Stimulated activated CD8-positive, alpha-beta memory T cell treated with anti-CD3 and anti-CD28 coated beads, Interleukin-12 subunit alpha, Interleukin-12 subunit beta, amount 100 ng/mL, for 24 hours (primary cell): ENCODE results near the gene BTBD7.
A peak's percentile ranks its signal among the peaks of the same experiment; 100 is the strongest.
"Not testable (repeated sequence)": the region's sequence is repeated elsewhere in the genome, so short reads cannot be mapped to it uniquely, and the experiment has no call there.

Experiments used
- DNase-seq: peaks from one replicate; pipeline ENCODE4 v3.0.0-alpha.2; 2020; ENCODE audit errors: extremely low read depth

The BTBD7 gene

DNA sequence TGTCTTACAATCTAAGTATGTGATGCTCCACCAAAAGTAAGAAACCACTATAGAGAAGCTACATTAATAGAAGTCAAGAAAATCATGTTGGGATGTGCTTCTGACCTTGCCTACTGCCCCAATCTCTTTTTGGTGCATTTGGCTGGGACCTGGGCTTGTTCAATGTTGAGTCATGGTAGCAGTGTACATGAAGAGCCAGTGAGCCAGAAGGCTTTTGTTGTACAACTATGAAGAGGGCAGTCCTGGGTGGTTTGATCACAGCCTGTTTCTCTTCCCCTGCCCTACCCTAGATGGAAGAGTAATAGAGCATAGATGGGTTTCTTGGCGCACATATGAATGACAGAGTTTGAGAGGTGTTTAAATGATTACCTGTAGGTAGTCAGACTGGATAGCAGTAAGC is 69.4 kb downstream of the BTBD7 start:
- DNase-seq = no peak

DNA sequence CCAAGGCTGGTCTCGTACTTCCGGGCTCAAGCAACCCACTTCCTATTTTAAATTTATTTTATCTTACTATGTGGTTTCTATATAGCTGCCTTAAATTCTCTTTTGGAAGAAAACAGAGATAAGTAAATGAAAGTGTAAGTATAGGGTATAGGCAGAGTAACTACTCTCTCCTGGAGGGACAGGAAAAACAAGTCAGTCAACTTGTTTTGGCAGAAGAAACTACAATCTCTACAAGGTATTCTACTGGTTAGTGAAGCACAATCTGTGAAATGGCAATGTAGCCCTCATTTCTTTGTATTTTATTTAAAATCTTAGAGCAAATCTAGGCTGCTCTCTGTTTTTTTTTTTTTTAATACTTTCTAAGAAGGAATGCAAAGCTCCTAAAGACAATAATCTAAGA is 70.4 kb downstream of the BTBD7 start:
- no peak for DNase-seq

DNA sequence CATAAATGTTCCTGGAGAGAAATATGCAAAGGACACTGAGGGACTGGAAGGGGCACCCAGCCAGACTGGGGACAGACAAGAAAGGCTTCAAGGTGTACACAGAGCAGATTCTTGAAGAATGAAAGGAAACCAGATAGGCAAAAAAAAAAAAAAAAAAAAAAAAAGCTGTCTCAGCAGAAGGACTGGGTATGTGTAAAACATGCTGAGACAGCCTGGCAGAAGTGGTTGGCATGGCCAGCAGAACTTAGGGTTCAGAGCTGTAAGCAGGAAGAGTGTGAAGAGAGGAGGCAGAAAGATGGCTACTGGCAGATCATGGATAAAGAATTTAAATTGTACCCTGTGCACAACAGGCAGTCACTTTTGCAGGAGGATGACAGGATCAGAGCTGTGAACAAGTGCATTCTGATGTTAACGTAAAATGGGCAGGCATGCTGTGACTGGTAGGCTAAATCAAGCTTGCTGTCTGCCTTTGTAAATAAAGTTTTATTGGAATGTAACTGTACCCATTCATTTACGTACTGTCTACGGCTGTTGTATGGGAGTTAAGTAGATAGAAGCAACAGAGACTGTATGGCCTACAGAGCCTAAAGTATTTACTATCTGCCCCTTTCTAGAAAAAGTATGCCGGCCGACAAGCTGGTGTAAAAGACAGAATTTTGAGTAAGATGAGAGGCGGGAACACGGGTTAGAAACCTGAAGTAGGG is 83.6 kb downstream of the BTBD7 start:
- no peak for DNase-seq

DNA sequence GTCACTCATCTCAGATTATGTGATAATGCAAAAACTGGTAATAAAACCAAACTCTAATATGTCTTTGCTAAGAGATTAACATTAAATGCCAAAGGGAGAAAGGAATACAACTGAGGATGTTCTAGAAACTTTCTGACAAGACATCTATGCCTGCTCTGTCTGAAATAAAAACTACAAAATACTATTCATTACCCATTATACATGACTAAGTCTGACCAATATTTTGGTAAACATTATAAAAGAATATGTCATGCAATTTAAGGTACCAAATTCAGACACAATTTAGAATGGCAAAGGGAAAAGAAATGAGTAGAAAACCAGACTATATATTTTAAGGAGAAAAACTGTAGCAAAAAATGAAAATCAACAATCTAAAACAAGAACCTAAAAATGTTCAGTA is 86.3 kb downstream of the BTBD7 start:
- DNase-seq = no peak

DNA sequence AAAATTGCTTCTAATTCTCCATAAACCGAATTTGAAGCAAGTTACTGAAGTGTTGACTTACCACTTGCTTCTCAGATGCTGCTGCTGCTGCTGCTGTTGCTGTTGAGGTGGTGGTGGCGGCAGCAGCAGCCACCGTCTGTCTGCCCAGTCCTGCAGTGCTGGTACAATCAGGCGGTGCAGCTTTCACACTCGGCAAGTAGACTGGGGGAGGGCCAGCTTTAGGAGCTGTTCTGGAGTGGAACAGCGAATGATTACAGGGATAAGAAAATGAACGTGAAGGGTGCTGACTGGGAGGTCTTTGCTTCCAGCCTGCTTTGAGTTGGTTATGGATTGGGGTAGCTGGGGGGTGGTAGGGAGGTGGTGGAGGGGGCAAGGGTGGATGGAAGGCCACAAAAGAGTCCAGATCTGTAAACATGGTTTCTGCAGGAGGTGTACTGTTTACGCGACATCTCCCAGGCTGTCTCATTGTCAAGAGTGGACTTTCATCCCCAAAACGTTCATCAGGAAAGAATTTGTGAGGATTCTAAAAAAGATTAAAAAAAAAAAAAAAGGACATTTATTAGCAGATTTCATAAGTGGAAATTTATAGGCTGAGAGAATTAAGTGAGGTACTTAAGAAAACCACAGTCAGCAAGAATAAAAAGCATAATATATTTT is 86.9 kb downstream of the BTBD7 start:
- DNase-seq = no peak

DNA sequence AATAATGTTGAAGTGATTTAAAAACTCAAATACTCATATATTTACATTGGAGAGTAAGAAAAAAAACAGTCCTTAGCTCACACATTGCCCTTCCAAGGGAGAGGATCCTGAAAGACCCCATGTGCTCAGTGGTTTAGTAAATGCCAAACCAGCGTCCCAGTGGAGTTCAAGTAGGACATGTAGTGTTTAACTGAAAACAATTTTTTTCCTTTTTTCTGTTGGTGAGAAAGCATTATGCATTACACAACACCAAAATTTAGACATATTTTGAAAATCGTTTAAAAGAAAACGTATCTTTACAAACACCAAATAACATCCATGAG is 92.2 kb downstream of the BTBD7 start:
- no peak for DNase-seq

DNA sequence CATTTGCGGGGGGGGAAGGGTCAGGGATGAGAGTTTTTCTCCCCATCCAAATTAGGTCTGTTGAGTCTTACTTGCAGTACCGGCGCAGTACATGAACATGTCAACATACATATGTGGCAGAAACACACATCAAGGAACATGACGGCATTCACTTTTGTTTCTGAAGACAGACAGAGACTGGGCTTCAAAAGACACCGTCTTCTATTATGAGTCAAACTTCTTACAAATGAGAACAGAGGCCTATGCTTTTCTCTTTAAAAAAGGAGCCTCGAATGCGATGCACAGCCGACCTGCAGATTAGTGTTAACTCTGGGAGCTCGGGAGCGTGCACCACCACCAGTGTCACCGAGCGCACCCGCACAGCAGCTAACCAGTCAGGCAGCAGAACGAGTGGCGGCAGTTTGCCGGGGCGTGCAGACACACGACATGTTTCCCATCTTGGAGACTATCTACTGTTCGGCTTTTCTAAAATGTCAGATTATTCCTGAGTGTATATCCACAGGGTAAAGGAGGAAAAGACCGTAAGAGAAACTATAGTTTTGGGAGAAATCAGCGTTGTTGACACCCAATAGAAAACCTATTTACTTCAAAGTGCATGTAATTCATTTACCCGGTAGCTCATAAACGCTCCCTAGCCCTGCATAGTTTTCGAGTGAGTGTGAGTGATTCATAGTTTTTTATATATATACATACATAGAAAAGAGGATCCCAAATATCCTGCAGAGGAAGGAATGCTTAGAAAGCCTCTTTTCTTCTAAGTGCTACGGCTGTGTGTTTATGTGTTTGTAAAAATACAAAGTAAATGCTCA is 92.8 kb downstream of the BTBD7 start:
- DNase-seq = no peak

DNA sequence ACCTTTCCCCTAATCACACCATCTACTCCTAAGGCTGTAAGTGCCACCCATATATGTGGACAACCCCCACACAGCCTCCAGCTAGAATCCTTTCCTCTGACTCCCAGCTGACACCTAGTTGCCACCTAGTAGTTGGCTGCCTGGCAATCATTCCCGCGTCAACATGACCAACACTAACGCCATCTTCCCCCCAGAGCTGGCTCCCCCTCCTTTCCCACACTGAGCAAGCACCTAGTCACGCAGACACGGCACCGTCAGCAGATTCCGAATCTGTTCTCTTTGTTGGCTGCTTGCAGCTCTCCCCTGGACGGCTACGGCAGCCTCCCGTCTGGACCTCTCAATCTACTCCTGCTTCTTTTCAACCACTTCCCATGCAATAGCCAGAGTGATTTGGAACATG is 98.0 kb downstream of the BTBD7 start:
- DNase-seq = no peak

DNA sequence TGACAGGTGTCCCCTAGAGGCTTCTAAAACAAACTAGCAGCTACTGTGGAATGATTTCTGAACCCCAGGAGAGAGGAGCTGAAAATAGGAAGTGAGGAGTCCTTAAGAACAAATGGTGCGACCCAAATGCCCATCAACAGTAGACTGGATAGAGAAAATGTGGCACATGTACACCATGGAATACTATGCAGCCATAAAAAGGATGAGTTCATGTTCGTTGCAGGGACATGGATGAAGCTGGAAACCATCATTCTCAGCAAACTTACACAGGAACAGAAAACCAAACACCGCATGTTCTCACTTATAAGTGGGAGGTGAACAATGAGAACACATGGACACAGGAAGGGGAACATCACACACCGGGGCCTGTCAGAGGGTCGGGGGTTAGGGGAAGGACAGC is 99.8 kb downstream of the BTBD7 start:
- not testable (repeated sequence) for DNase-seq

DNA sequence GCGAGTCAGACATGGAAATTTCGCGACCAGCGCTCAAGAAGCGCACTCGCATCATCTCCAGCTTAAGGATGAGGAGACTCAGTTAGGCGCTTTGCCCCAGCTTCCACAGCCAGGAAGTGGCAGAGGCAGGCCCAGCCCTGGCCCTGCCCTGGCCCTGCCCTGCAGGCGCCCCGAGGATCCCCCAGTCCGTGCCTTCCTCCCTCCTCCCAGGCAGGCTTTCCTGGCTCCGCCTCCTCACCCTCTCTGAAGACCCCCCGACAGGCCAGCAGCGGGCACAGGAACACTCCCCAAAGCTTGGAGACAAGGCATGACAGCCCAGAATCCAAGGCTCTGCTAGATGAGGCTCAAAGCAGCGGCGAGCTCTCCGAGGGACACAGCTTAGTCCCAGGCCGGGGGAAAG is 100.7 kb downstream of the BTBD7 start:
- DNase-seq = no peak

DNA sequence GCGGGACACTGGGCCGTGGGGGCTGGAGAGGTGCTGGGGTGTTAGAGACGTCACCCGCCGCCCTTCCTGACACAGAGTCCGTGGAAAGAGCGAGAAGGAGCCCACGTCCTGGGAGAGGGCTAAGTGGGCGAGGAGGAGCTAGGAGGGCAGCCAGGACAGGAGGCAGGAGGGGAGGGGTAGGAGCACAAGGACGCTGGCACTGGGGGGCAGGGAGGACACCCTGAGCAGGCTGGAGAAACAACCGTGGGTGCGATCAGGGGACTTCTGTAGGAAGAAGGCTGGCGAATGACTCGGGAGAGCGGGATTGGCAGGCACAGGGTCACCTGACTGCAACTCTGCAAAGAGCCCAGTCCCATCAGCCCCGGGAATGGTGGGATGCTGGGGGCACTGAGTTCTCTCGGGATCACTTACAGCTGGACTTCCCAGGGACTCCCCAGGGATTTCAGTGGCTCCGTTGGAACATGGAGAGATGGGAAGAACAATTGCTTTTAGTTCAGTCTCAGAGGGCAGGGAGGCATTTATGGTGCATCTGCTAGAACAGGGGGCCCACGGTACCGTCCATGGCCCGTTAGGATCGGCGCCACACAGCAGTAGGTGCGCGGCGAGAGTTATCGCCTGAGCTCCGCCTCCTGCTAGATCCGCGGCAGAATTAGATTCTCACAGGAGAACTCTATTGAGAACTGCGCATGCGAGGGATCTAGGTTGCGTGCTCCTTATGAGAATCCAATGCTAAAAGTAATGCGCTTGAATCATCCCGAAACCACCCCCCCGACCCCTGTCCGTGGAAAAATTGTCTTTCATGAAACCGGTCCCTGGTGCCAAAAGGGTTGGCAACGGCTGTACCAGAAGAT is 101.5 kb downstream of the BTBD7 start:
- no peak for DNase-seq

DNA sequence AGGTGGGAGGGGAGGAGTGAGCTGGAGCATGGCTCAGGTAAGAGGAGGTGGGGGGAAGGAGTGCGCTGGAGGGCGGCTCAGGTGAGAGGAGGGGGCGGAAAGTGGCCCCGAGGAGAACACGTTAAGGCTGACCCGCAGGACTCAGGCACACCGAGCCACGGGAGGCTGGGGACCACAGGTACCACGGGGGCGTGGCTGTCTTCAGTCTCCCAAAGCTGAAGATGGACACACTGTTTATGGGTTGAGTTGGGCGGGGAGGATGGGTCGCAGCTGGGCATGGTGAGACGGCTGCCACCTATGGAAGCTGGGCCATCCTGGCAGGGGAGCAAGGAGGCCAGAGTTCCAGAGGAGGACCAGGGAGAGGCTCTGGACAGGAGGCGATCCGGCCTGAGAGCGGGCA is 102.3 kb downstream of the BTBD7 start:
- DNase-seq = no peak

DNA sequence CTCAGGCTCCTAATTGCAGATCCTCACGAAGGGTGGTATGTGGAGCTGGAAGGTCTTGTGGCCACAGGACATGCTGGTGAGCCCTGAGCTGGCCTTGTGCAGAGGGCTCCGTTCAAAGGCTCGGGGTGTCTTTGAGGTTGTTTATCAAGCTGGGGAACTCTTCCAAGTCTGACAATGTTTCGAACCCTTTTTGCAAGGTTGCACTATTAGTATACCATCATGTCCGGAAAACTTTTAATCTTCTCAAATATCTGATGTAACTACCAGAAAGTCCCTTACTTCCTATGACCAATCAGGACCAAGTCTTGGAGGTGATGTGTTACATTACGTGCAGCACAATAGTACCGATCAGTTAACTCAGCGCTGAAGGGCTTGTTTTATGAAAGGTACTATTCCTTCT is 104.3 kb downstream of the BTBD7 start:
- DNase-seq = no peak

DNA sequence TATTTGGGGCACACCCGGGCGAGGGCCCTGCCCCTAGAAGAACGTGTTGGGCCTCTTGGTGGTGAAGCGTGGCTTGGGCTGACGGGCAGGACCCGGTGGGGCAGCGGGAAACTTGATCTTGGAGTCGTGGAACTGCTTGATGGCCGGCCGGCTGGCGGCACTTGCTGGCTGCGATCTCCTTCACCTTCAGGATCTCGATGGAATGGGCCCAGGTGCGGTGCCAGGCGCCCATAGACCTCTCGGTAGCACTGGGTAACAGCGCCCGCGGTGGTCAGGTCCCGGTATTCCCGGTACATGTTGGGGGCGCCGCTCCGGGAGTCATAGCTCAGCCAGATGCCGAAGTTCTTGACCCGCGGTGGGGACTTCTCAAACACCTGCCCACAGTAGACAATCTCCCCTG is 109.3 kb downstream of the BTBD7 start:
- DNase-seq = no peak

DNA sequence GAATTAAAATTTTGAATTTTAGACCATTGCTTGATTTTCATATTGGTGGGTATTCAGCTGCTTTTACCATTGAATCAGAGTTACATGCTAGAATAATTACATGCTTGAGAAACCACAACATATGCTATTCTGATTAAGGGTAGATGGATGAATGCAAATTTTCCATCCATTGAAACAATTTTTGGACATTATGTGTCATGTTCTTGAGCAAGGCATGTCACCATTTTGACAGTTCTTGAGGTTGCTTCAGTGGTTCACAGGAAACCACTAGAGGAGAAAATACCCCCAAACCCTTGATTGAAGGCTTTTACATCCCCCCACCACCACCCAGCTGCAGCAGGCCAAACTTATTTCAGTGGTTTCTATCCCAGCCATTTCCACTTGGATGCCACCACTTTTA is 112.3 kb downstream of the BTBD7 start:
- DNase-seq = no peak

DNA sequence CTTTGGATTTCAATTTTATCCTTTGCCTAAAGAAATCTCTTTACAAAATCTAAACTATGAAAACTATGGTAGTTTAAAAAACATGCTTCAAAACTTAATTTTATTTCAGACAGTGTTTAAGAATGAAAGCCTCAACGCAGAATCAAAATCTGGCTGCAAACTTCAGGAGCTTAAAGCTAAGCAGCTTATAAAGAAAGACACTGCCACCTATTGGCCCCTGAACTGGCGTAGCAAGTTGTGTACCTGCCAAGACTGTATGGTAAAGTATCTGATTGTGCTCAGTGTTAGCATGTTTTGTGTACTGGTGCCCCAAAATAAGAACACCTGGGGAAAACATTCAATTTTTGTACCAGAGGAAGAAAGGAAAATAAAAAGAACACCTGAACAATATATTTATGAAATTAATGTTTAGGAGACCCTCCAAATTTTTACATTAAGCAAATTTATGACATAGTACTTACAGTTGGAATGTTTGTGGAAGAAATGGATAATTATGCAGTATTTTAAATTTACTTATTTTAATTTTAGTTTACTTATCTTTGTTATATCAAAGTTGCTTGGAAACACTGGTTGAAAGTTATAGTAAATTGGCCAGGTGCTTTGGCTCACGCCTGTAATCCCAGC is 113.6 kb downstream of the BTBD7 start:
- no peak for DNase-seq

DNA sequence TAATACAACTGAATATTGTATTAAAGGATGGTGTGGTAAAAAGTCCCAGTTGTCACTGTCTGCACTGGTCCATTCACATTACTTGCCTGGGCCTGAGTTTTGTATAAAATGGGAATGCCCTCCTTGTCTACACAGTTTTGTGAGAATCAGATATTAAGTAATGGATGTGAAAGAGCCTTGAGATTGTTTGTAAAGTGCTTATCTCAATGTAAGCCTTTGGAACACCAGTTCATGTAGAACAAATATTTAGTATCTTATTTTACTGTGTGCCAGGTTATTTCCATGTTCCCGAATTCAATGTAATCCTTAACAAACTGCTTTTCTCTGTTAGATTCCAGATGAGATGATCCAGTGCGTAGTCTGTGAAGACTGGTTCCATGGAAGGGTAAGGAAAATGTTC is 118.2 kb downstream of the BTBD7 start:
- no peak for DNase-seq

DNA sequence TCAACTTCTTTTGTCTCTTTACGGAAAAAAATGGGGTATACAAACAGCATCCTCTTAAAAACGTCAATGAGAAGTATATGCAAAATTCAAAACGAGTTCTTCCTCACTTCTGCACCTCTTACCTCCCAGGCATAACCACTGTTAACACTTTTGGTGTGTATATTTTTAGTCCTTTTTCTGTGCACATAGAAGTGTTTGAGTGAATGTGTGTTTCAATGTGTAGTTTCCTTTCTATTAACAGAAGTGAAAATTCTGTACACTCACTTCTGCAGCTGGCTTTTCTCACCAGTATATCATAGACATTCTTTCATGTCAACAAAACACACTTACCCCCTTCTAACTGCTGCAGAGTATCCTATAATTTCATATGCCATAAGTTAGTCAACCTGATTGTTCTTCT is 120.4 kb downstream of the BTBD7 start:
- no peak for DNase-seq

DNA sequence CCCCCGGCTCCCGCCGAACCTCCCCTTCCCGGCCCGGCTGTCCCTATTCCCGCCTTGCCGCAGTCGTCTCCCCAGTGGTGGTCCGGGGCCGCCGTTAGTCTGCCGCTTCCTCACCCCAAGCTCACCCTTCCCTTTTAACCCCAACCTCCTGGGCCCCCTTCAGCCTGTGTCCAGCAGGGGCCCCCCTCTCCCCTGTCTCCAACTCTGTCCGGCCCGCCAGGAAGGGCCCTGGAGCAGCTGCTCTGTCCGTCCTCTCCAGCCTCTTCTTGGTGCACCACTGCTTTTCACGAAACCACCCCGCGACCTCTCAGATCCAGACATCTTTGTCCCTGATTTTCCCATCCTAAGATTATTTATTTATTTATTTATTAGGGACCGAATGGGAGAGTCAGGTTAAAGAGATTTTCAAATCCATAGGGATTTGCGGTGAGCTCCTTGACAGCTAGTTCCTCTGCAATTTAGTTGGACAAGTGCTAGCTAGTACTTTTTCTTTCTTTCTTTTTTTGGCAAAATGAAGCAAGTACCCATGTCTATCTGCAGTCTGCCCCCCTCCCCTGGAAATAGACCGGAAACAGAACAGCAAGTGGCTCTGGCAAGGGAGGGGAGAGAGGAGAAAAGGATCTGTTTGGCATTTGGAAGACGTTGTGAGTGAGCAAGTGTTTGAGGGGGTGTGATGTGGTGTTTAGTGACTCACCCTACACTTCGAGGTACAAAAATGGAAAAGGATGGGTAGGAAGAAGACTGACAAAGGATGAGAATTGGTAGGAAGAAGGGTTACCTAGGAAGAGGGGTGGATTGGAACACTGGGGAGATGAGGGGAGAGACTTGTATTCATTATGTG is 125.1 kb downstream of the BTBD7 start:
- DNase-seq = no peak

DNA sequence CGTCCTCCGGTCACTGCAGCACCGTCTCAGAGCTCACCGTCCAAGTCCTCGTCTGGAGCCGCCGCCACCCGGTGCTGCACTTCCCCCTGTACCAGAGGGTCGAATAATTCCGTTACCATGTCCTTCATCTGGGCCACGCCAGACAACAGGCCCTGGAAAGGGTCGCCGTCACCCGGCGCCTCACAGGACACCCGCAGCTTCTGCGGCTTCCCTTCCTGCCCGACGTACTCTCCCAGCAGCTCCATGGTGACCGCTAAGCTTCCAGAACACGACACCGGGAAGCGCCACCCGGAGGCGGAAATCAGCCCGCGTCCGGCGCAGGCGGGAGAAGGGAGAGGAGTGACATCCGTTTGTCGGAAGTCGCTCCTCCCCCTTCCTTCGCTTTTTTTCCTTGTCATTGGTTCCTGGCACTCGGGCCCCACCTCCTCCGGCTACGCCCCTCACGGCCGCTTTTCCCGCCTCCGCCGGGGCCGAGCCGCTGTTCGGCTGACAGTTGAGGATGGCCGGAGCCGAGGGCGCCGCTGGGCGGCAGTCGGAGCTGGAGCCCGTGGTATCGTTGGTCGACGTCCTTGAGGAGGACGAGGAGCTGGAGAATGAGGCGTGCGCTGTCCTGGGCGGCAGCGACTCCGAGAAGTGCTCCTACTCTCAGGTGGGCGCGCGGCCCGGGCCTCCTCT is 125.9 kb downstream of the BTBD7 start, which contains the start of the genes GON7 and UBR7:
TSS of gene GON7 (minus strand) at position 273 of the 675 bp plus-strand sequence. CDS start at position 245, 28 bp downstream.
TSS of gene UBR7 (plus strand) at position 464 of the 675 bp plus-strand sequence. CDS start at position 500, 36 bp downstream.
- peak; percentile 73 for DNase-seq
